CD4-positive, alpha-beta memory T cell (primary cell): Measurements from ENCODE around the gene RET. TPM values are rescaled to one million over a fixed set of nuclear protein-coding genes. Genes with fewer than 3 reads are reported as not detected.
A peak's percentile ranks its signal among the peaks of the same experiment; 100 is the strongest.

Source experiments
- CTCF ChIA-PET: fragments of 350-600 bp; sonication (Branson Sonifier 250); formaldehyde crosslinking; loops from one replicate; lab custom pipeline; 2021; ENCODE audit warnings: inconsistent platforms; ENCODE audit not compliant: partially characterized antibody; lab: Charles Lee
- POLR2A ChIA-PET: fragments of 350-600 bp; sonication (Branson Sonifier 250); formaldehyde crosslinking; loops from one replicate; lab custom pipeline; 2021; ENCODE audit not compliant: partially characterized antibody; lab: Charles Lee
- DNase-seq, 5 donors: peaks; one replicate each; pipeline versions ENCODE4 v3.0.0 to v3.0.0-alpha.2; 2020 to 2022; ENCODE audit warnings: mixed read lengths in 1 of 5
- H3K27ac ChIP-seq: one replicate; pipeline ENCODE4 v1.7.0; 2013; ENCODE audit warnings: low read depth, low read length
- H3K27me3 ChIP-seq: 2 replicates; pipeline ENCODE4 v1.7.0; 2013; ENCODE audit warnings: mild to moderate bottlenecking, low read length, moderate library complexity; ENCODE audit not compliant: insufficient read depth
- H3K36me3 ChIP-seq: 2 replicates; pipeline ENCODE4 v1.7.0; 2013; ENCODE audit warnings: mild to moderate bottlenecking, low read length, moderate library complexity; ENCODE audit not compliant: insufficient read depth
- H3K4me1 ChIP-seq: 2 replicates; pipeline ENCODE4 v1.7.0; 2013; ENCODE audit warnings: mild to moderate bottlenecking, low read length, moderate library complexity; ENCODE audit not compliant: insufficient read depth
- H3K4me3 ChIP-seq, 2 donors: one replicate each; pipeline ENCODE4 v1.7.0; 2013; ENCODE audit warnings: low read length in 2 of 2, mild to moderate bottlenecking in 1 of 2
- H3K9me3 ChIP-seq, 2 donors: one replicate each; pipeline ENCODE4 v1.7.0; 2013; ENCODE audit warnings: low read length in 2 of 2, control low read depth in 1 of 2; ENCODE audit not compliant: control insufficient read depth in 1 of 2
- H3K27ac Mint-ChIP-seq, 7 donors: one replicate each; pipeline ENCODE4 v1.8.0; 2020 to 2021; ENCODE audit warnings: mixed read lengths in 7 of 7, mild to moderate bottlenecking in 6 of 7, inconsistent platforms in 3 of 7, moderate library complexity in 3 of 7
- H3K27me3 Mint-ChIP-seq, 2 donors: one replicate each; pipeline ENCODE4 v1.8.0; 2020 to 2021; ENCODE audit warnings: mixed read lengths in 2 of 2
- H3K36me3 Mint-ChIP-seq, 2 donors: one replicate each; pipeline ENCODE4 v1.8.0; 2020 to 2021; ENCODE audit warnings: mixed read lengths in 2 of 2, inconsistent platforms in 1 of 2, mild to moderate bottlenecking in 1 of 2
- H3K4me1 Mint-ChIP-seq, 4 donors: one replicate each; pipeline ENCODE4 v1.8.0; 2020 to 2021; ENCODE audit warnings: mixed read lengths in 4 of 4, mild to moderate bottlenecking in 1 of 4
- H3K4me3 Mint-ChIP-seq, 8 donors: one replicate each; pipeline ENCODE4 v1.8.0; 2020 to 2021; ENCODE audit warnings: mixed read lengths in 8 of 8, mild to moderate bottlenecking in 7 of 8, moderate library complexity in 6 of 8, inconsistent platforms in 3 of 8
- H3K9me3 Mint-ChIP-seq, 8 donors: one replicate each; pipeline ENCODE4 v1.8.0; 2020 to 2021; ENCODE audit warnings: mixed read lengths in 8 of 8, mild to moderate bottlenecking in 5 of 8, inconsistent platforms in 3 of 8, moderate library complexity in 1 of 8
- intact Hi-C: fragments of 100-400 bp; cut with micrococcal nuclease; formaldehyde crosslinking; loops from one replicate; pipeline ENCODE4 v1.15.1; 2023
- polyA plus RNA-seq, 2 donors: library from polyadenylated mRNA; unstranded; fragments of 300-500 nt; fragmentation: Illumina TruSeq; gene quantifications; one replicate each; pipeline ENCODE4 v1.2.3, GENCODE V29; 2021
- total RNA-seq, 2 experiments: library from RNA; stranded (reverse); gene quantifications; one replicate each; pipeline ENCODE4 v1.2.3, GENCODE V29; 2021

Gene RET
- total and polyA plus RNA-seq, 4 experiments from 2014 or later = not detected

- ChIA-PET CTCF (interaction anchor here (2.0 kb wide), 1 partner anchor 12 kb away, joined by 4 read pairs; no protein-coding TSS in a partner anchor), POLR2A (no interaction called here)
- Histone ChIP-seq H3K4me1 (no peaks in the 10 kb centered on the region), H3K4me3 (no peak overlapping the region), H3K27me3 (no peaks in the 10 kb centered on the region), H3K9me3 (no peaks in the 10 kb centered on the region), H3K36me3 (no peaks in the 10 kb centered on the region), H3K27ac (no peak overlapping the region)
- Mint-ChIP-seq H3K4me1 (peaks cover 0 to 17% (median 6%) of the 10 kb centered on the region in 4 donors), H3K9me3 (no peaks in the 10 kb centered on the region), H3K27ac (no peak overlapping the region), H3K27me3 (peaks cover 19 to 26% of the 10 kb centered on the region in 2 donors), H3K4me3 (peak overlapping the region in 3 of 8 donors; percentile 46 to 67 (median 50)), H3K36me3 (no peaks in the 10 kb centered on the region)
- intact Hi-C loops = no loop called here
- no peak for DNase-seq
These were observed 1.3 kb upstream of the RET start for GRCh38 chr10:43075612-43076003.

DNA sequence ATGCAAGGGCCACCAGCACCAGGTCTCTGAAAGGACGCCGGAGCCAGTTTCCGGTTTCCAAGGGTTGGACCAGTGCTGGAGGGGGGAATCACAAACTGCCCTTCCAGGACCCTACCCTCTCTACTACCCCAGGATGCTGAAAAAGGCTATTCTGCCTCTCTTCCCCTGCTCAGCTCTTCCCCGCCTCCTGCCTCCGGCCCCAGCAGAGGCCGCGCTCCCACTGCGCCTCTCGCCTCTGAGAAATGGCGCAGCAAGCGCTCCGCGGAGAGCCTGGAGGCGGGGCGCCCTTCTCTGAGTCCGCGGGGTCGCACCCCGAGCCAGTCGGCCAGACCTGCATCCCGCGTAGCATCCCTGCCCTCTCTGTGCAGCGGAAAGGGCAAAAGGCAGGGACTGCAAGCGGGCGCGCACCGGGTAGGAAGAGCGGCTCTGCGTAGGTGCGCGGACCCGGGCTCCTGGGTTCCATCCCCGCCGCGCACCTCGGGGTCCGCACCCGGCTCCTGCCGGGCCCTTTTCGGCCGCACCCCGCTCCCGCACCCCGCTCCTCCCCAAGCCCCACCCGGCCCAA is 476 bp upstream of the RET start:
- ChIA-PET CTCF (no interaction called here), POLR2A (no interaction called here)
- no peaks in the 10 kb centered on the region for H3K4me1 ChIP-seq
- DNase-seq = no peak
- H3K27me3 ChIP-seq = no peaks in the 10 kb centered on the region
- peaks cover 0 to 17% (median 6%) of the 10 kb centered on the region in 4 donors for H3K4me1 Mint-ChIP-seq
- no peaks in the 10 kb centered on the region for H3K36me3 Mint-ChIP-seq
- no peaks in the 10 kb centered on the region for H3K9me3 Mint-ChIP-seq
- H3K27ac Mint-ChIP-seq = no peak overlapping the region
- peak overlapping the region in 6 of 8 donors; percentile 40 to 67 (median 46) for H3K4me3 Mint-ChIP-seq
- H3K27me3 Mint-ChIP-seq = peaks cover 19 to 31% of the 10 kb centered on the region in 2 donors
- H3K4me3 ChIP-seq = no peak overlapping the region
- H3K9me3 ChIP-seq = no peaks in the 10 kb centered on the region
- no peaks in the 10 kb centered on the region for H3K36me3 ChIP-seq
- H3K27ac ChIP-seq = no peak overlapping the region
- intact Hi-C loops = no loop called here

DNA sequence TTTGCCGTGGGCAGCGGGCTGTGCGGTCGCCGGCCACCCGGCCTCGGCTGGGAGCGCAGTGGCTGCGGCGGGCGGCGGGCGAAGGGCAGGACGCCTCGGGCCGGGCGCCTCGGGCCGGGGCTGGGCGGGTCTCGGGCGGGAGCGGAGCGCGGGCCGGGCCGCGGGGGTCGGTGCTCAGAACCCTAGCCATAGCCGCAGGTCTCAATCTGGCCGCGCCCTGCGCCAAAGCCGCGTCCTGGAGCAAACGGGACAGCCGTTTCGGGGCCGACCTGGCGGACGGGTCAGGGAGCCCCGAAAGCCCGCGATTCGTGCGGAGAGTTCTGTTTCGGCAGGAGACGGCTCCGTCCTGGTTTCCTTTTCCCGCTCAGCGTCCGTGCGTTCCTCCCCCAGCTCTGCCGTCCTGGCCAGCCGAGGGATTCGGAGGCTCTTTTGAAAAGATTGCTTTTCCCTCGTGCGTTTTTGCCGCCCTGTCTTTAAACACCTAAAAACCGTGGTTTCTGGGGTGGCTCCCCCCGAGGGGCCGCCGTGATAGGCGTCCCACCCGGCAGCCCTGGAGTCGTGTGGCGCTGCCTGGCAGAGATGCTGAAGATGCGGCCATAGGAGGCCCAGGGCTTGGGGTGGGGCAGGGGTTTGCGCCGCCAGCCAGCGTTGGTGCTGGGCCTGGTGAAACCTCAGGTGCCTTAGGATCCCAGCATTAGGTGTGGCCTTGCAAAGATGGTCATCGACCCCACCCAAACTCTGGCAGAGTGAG is 727 bp downstream of the RET start:
- DNase-seq = no peak
- Mint-ChIP-seq H3K4me1 (peaks cover 0 to 17% (median 6%) of the 10 kb centered on the region in 4 donors), H3K27ac (no peak overlapping the region), H3K4me3 (peak overlapping the region; percentile 57 to 83 (median 68)), H3K36me3 (no peaks in the 10 kb centered on the region), H3K27me3 (peaks cover 19 to 32% of the 10 kb centered on the region in 2 donors), H3K9me3 (no peaks in the 10 kb centered on the region)
- H3K36me3 ChIP-seq = no peaks in the 10 kb centered on the region
- CTCF ChIA-PET = no interaction called here
- POLR2A ChIA-PET = no interaction called here
- no peaks in the 10 kb centered on the region for H3K27me3 ChIP-seq
- no peaks in the 10 kb centered on the region for H3K4me1 ChIP-seq
- no peak overlapping the region for H3K27ac ChIP-seq
- no peaks in the 10 kb centered on the region for H3K9me3 ChIP-seq
- H3K4me3 ChIP-seq = no peak overlapping the region
- intact Hi-C loops = no loop called here

DNA sequence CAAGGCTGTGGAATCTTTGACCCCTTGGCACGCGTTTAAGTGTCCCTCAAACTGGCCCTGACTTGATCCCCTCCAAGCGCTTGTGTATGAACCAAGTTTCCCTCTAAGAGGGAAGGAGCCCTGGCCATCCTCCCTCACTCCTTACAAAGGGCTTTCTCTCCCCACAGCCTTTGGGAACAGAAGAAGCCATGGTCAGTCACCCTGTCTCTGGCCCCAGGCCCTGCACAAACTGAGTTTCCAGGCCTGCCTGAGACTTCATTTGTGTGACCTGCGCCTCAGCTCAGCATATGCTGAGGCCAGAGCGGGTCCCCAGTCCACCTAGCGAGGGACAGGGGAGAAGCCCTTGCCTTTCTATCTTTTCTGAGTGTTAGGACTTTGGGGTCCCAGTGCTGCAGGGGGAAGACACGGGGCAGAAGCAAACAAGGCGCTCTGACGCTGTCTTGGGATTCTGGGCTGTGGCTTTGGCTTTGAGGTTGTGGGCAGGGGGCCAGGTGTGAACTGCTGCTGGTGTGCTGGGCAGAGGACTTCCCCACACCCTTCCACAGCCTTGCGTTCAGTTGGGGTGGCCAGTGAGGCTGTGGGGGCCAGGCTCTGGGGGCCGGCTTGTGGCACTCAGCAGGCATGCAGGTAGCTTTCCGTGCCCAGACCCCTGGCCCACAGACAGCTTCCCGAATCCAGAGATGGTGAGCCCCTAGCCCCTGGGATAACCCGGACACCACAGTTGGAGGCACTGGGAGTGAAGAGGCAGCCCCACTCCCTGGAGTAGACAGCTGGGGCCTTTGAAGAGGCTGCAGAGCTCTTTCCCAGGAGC is 1.5 kb downstream of the RET start:
- Histone ChIP-seq H3K4me3 (no peak overlapping the region), H3K27ac (no peak overlapping the region), H3K4me1 (no peaks in the 10 kb centered on the region), H3K36me3 (no peaks in the 10 kb centered on the region), H3K27me3 (no peaks in the 10 kb centered on the region), H3K9me3 (no peaks in the 10 kb centered on the region)
- ChIA-PET POLR2A (no interaction called here), CTCF (no interaction called here)
- Mint-ChIP-seq H3K4me1 (peaks cover 0 to 17% (median 6%) of the 10 kb centered on the region in 4 donors), H3K36me3 (no peaks in the 10 kb centered on the region), H3K4me3 (peak overlapping the region in 5 of 8 donors; percentile 40 to 68 (median 49)), H3K9me3 (no peaks in the 10 kb centered on the region), H3K27ac (no peak overlapping the region), H3K27me3 (peaks cover 21 to 31% of the 10 kb centered on the region in 2 donors)
- intact Hi-C loops = no loop called here
- no peak for DNase-seq

GRCh38 chr10:43078986-43079273 is 2.1 kb downstream of the RET start:
- no peaks in the 10 kb centered on the region for H3K27me3 ChIP-seq
- no peaks in the 10 kb centered on the region for H3K9me3 Mint-ChIP-seq
- POLR2A ChIA-PET = no interaction called here
- H3K4me3 ChIP-seq = no peak overlapping the region
- no peak overlapping the region for H3K27ac ChIP-seq
- DNase-seq = no peak
- no peaks in the 10 kb centered on the region for H3K36me3 Mint-ChIP-seq
- H3K27me3 Mint-ChIP-seq = peaks cover 20 to 30% of the 10 kb centered on the region in 2 donors
- no peaks in the 10 kb centered on the region for H3K4me1 ChIP-seq
- H3K4me3 Mint-ChIP-seq = peak overlapping the region in 3 of 8 donors; percentile 26 to 49 (median 39)
- H3K27ac Mint-ChIP-seq = no peak overlapping the region
- no peaks in the 10 kb centered on the region for H3K9me3 ChIP-seq
- intact Hi-C loops = no loop called here
- peaks cover 0 to 17% (median 6%) of the 10 kb centered on the region in 4 donors for H3K4me1 Mint-ChIP-seq
- CTCF ChIA-PET = no interaction called here
- H3K36me3 ChIP-seq = no peaks in the 10 kb centered on the region

GRCh38 chr10:43079856-43080255 is 3.0 kb downstream of the RET start:
- Mint-ChIP-seq H3K27me3 (peaks cover 19 to 29% of the 10 kb centered on the region in 2 donors), H3K4me1 (peaks cover 0 to 17% (median 6%) of the 10 kb centered on the region in 4 donors), H3K27ac (no peak overlapping the region), H3K9me3 (no peaks in the 10 kb centered on the region), H3K4me3 (peak overlapping the region in 2 of 8 donors; percentile 15 to 41), H3K36me3 (no peaks in the 10 kb centered on the region)
- Histone ChIP-seq H3K36me3 (no peaks in the 10 kb centered on the region), H3K27me3 (no peaks in the 10 kb centered on the region), H3K4me1 (no peaks in the 10 kb centered on the region), H3K4me3 (no peak overlapping the region), H3K27ac (no peak overlapping the region), H3K9me3 (no peaks in the 10 kb centered on the region)
- no peak for DNase-seq
- CTCF ChIA-PET = no interaction called here
- intact Hi-C loops = no loop called here
- POLR2A ChIA-PET = no interaction called here

DNA sequence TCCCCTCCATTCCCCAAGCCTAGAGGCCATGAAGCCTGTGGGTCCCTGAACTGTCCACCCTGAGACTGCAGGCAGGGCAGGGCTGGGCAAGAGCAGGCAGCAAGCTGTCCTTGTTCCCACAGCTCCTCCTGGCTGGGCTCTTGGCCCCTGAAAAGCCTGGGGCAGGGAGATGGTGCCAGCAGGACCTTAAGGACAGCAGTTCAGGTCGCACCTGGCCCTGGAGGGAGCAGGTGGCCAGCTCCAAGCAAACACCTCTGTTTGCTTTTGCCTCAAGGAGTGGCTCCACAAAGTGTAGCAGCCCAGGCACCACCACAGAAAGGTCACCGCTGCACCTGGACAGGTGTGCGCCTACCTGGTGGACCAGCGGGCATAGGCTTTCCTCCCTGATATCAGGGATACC is 5.2 kb downstream of the RET start:
- Histone ChIP-seq H3K27ac (no peak overlapping the region), H3K9me3 (no peaks in the 10 kb centered on the region), H3K27me3 (no peaks in the 10 kb centered on the region), H3K36me3 (no peaks in the 10 kb centered on the region), H3K4me1 (no peaks in the 10 kb centered on the region), H3K4me3 (no peak overlapping the region)
- no peak for DNase-seq
- Mint-ChIP-seq H3K27ac (no peak overlapping the region), H3K9me3 (no peaks in the 10 kb centered on the region), H3K36me3 (no peaks in the 10 kb centered on the region), H3K27me3 (peaks cover 12 to 22% of the 10 kb centered on the region in 2 donors), H3K4me1 (peaks cover 0 to 17% (median 6%) of the 10 kb centered on the region in 4 donors), H3K4me3 (no peak overlapping the region)
- CTCF ChIA-PET = no interaction called here
- intact Hi-C loops = no loop called here
- POLR2A ChIA-PET = no interaction called here
